Astrocyte (in vitro differentiated cells and primary cell): ENCODE data around the gene LITAF. TPM values are rescaled to one million over a fixed set of nuclear protein-coding genes. Genes with fewer than 3 reads are reported as not detected.
"Not testable (repeated sequence)": the region's sequence is repeated elsewhere in the genome, so short reads cannot be mapped to it uniquely, and the experiment has no call there.

ENCODE experiments used
- DNase-seq: peaks from one replicate; pipeline ENCODE4 v3.0.0-alpha.2; 2010; ENCODE audit warnings: low read depth
- FAIRE-seq: peaks from 2 replicates; lab custom pipeline; 2011; peaks lifted over from hg19 to GRCh38; lab: Jason Lieb, UNC
- H2AFZ ChIP-seq: 2 replicates; pipeline ENCODE4 v1.6.0; 2012; ENCODE audit warnings: low read depth, low read length, inconsistent platforms
- H3K27ac ChIP-seq: 2 replicates; pipeline ENCODE4 v1.5.1; 2011; ENCODE audit warnings: low read depth, low read length, inconsistent platforms
- H3K27me3 ChIP-seq: 2 replicates; pipeline ENCODE4 v1.6.0; 2011; ENCODE audit warnings: low read length, inconsistent platforms; ENCODE audit not compliant: insufficient read depth
- H3K36me3 ChIP-seq: 2 replicates; pipeline ENCODE4 v1.5.1; 2011; ENCODE audit warnings: low read length, inconsistent platforms; ENCODE audit not compliant: insufficient read depth
- H3K4me1 ChIP-seq: 2 replicates; pipeline ENCODE4 v1.5.1; 2011; ENCODE audit warnings: low read length, inconsistent platforms; ENCODE audit not compliant: insufficient read depth
- H3K4me2 ChIP-seq: 2 replicates; pipeline ENCODE4 v1.6.0; 2012; ENCODE audit warnings: low read length, inconsistent platforms
- H3K4me3 ChIP-seq: 2 replicates; pipeline ENCODE4 v1.5.1; 2011; ENCODE audit warnings: low read depth, mild to moderate bottlenecking, low read length, inconsistent platforms; ENCODE audit not compliant: insufficient read depth
- H3K79me2 ChIP-seq: 2 replicates; pipeline ENCODE4 v1.6.0; 2012; ENCODE audit warnings: mild to moderate bottlenecking, low read length, inconsistent platforms; ENCODE audit not compliant: insufficient read depth
- H3K9ac ChIP-seq: 2 replicates; pipeline ENCODE4 v1.6.0; 2012; ENCODE audit warnings: mild to moderate bottlenecking, low read length, inconsistent platforms
- H3K9me3 ChIP-seq: 2 replicates; pipeline ENCODE4 v1.5.1; 2012; ENCODE audit warnings: low read depth, mild to moderate bottlenecking, low read length, inconsistent platforms; ENCODE audit not compliant: insufficient read depth
- H4K20me1 ChIP-seq: 2 replicates; pipeline ENCODE4 v1.6.0; 2012; ENCODE audit warnings: low read length, inconsistent platforms; ENCODE audit not compliant: insufficient read depth
- H3K27ac Mint-ChIP-seq: one replicate; pipeline ENCODE4 v1.8.0; 2021; ENCODE audit warnings: mild to moderate bottlenecking, mixed read lengths; ENCODE audit not compliant: unreplicated experiment
- H3K27me3 Mint-ChIP-seq: one replicate; pipeline ENCODE4 v1.8.0; 2021; ENCODE audit warnings: low read depth, mixed read lengths; ENCODE audit not compliant: unreplicated experiment
- H3K36me3 Mint-ChIP-seq: one replicate; pipeline ENCODE4 v1.8.0; 2021; ENCODE audit warnings: low read depth, mixed read lengths; ENCODE audit not compliant: unreplicated experiment
- H3K4me1 Mint-ChIP-seq: one replicate; pipeline ENCODE4 v1.8.0; 2021; ENCODE audit warnings: low read depth, mixed read lengths; ENCODE audit not compliant: unreplicated experiment
- H3K4me3 Mint-ChIP-seq: one replicate; pipeline ENCODE4 v1.8.0; 2021; ENCODE audit warnings: mild to moderate bottlenecking, moderate library complexity, mixed read lengths; ENCODE audit not compliant: unreplicated experiment
- H3K9me3 Mint-ChIP-seq: one replicate; pipeline ENCODE4 v1.8.0; 2021; ENCODE audit warnings: mild to moderate bottlenecking, mixed read lengths; ENCODE audit not compliant: unreplicated experiment
- EZH2 ChIP-seq: IDR thresholded peaks from 2 replicates; pipeline ENCODE4 v1.6.1; 2012; ENCODE audit warnings: mild to moderate bottlenecking, low read length, inconsistent platforms; ENCODE audit not compliant: insufficient read depth
- total RNA-seq: library from RNA; stranded (reverse); gene quantifications from 2 replicates; pipeline ENCODE4 v1.2.1, GENCODE V29; 2021
- TF ChIP-seq, protein P1 (sequence below): IDR thresholded peaks from 2 replicates; pipeline ENCODE4 v1.5.1; 2011; ENCODE audit warnings: low read depth, mild to moderate bottlenecking, inconsistent platforms, low read length, moderate library complexity; ENCODE audit not compliant: insufficient read depth

The LITAF gene
- total RNA-seq, 1 donor from 2014 or later, result 113 TPM

DNA sequence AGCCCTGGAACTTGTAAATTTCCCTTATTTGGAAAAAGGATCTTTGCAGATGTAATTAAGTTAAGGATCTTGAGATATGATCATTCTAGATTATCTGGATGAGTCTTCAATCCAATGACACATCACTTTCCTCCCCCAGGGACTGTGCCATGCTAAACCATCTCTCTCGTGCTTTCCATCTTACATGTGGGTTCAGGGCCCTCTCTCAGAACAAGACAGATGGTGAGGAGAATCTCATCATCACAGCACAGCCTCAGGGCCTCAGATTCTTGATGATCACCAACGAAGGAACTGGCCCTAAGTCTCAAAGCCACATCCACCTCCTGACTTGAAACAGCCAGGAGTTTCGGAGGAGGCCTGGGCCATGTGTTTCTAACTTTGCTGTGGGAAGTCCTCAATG, 78.7 kb downstream of the LITAF start:
- no peak overlapping the region for H3K4me3 ChIP-seq
- no peaks in the 10 kb centered on the region for H3K36me3 ChIP-seq
- Mint-ChIP-seq H3K4me3 (no peak overlapping the region), H3K27me3 (peaks cover 21% of the 10 kb centered on the region), H3K4me1 (no peaks in the 10 kb centered on the region), H3K36me3 (no peaks in the 10 kb centered on the region), H3K9me3 (no peaks in the 10 kb centered on the region), H3K27ac (no peak overlapping the region)
- H3K4me2 ChIP-seq, result no peak overlapping the region
- H3K9ac ChIP-seq, result no peak overlapping the region
- H3K27me3 ChIP-seq, result no peaks in the 10 kb centered on the region
- H3K4me1 ChIP-seq, result no peaks in the 10 kb centered on the region
- DNase-seq (no peak), FAIRE-seq (no peak)
- H3K27ac ChIP-seq, result no peak overlapping the region
- no peak for TF ChIP-seq EZH2
- TF ChIP-seq, protein P1, sequence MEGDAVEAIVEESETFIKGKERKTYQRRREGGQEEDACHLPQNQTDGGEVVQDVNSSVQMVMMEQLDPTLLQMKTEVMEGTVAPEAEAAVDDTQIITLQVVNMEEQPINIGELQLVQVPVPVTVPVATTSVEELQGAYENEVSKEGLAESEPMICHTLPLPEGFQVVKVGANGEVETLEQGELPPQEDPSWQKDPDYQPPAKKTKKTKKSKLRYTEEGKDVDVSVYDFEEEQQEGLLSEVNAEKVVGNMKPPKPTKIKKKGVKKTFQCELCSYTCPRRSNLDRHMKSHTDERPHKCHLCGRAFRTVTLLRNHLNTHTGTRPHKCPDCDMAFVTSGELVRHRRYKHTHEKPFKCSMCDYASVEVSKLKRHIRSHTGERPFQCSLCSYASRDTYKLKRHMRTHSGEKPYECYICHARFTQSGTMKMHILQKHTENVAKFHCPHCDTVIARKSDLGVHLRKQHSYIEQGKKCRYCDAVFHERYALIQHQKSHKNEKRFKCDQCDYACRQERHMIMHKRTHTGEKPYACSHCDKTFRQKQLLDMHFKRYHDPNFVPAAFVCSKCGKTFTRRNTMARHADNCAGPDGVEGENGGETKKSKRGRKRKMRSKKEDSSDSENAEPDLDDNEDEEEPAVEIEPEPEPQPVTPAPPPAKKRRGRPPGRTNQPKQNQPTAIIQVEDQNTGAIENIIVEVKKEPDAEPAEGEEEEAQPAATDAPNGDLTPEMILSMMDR, result no peak
- H2AFZ ChIP-seq, result no peak overlapping the region
- no peaks in the 10 kb centered on the region for H4K20me1 ChIP-seq
- no peaks in the 10 kb centered on the region for H3K9me3 ChIP-seq
- no peaks in the 10 kb centered on the region for H3K79me2 ChIP-seq

DNA sequence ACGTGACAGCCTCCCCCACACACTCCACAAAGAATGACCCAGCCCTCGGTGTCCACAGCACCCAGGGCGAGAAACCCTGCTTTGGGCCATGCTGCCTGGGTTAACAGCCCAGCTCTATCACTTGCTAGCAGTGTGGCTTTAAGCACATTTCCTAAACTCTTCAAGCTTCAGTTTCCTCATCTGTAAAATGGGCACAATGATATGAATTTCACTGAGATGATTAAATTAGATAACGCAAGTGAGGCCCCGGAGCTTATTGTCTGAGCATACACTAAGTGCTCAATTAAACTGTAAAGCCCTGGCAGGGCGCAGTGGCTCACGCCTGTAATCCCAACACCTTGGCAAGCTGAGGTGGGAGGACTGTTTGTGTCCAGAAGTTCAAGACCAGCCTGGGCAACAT, 79.4 kb downstream of the LITAF start:
- DNase-seq, result no peak

DNA sequence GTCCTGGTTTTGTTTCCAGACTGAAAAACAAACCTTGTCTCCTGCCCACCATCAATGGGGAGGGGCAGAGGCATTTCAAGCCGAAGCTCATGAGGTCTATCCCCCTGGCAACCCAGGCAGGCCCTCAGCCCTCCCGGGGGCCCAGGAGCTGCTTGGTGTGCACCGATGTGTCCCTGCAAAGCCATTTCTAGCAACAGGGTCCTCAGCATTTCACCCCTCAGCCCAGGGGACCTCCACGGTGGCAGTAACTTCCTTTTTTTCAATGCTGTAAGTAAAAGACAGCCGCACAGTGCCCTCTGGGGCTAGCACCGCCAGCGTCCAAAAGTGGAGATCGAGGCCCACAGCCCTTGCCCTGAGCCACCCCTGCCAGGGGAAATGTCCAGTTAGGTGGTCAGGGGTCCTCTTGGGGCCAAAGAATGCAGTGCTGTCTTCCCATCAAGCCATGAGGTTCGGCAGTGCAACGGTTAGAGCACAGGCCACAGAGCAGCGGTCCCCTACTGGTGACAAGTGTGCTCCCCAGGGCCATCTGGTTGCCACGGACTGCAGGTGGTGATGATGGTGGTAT, 79.9 kb downstream of the LITAF start:
- Histone ChIP-seq H3K79me2 (no peaks in the 10 kb centered on the region), H3K9me3 (no peaks in the 10 kb centered on the region), H3K4me3 (no peak overlapping the region), H3K36me3 (no peaks in the 10 kb centered on the region), H3K4me2 (no peak overlapping the region), H3K27me3 (no peaks in the 10 kb centered on the region), H3K4me1 (no peaks in the 10 kb centered on the region), H3K9ac (no peak overlapping the region), H3K27ac (no peak overlapping the region), H2AFZ (peak overlapping the region; percentile 26), H4K20me1 (no peaks in the 10 kb centered on the region)
- no peak overlapping the region for H3K4me3 Mint-ChIP-seq
- FAIRE-seq, result no peak
- TF ChIP-seq, protein P1, result no peak
- no peak for TF ChIP-seq EZH2
- no peaks in the 10 kb centered on the region for H3K4me1 Mint-ChIP-seq
- peaks cover 21% of the 10 kb centered on the region for H3K27me3 Mint-ChIP-seq
- DNase-seq, result no peak
- H3K27ac Mint-ChIP-seq, result no peak overlapping the region
- no peaks in the 10 kb centered on the region for H3K9me3 Mint-ChIP-seq
- no peaks in the 10 kb centered on the region for H3K36me3 Mint-ChIP-seq

More for the DNA sequence above, 79.4 kb downstream of the LITAF start:
- no peaks in the 10 kb centered on the region for H3K36me3 ChIP-seq
- no peak overlapping the region for H3K4me3 Mint-ChIP-seq
- no peak overlapping the region for H3K27ac Mint-ChIP-seq
- H3K36me3 Mint-ChIP-seq, result no peaks in the 10 kb centered on the region
- no peak overlapping the region for H3K9ac ChIP-seq
- H3K27me3 ChIP-seq, result no peaks in the 10 kb centered on the region
- no peak overlapping the region for H3K4me3 ChIP-seq
- no peaks in the 10 kb centered on the region for H3K4me1 ChIP-seq
- H3K4me2 ChIP-seq, result no peak overlapping the region
- TF ChIP-seq EZH2, result no peak
- TF ChIP-seq, protein P1, result no peak
- peaks cover 21% of the 10 kb centered on the region for H3K27me3 Mint-ChIP-seq
- FAIRE-seq, result no peak
- H3K9me3 ChIP-seq, result no peaks in the 10 kb centered on the region
- H4K20me1 ChIP-seq, result no peaks in the 10 kb centered on the region
- no peaks in the 10 kb centered on the region for H3K4me1 Mint-ChIP-seq
- H2AFZ ChIP-seq, result no peak overlapping the region
- no peaks in the 10 kb centered on the region for H3K79me2 ChIP-seq
- H3K27ac ChIP-seq, result no peak overlapping the region
- H3K9me3 Mint-ChIP-seq, result no peaks in the 10 kb centered on the region

DNA sequence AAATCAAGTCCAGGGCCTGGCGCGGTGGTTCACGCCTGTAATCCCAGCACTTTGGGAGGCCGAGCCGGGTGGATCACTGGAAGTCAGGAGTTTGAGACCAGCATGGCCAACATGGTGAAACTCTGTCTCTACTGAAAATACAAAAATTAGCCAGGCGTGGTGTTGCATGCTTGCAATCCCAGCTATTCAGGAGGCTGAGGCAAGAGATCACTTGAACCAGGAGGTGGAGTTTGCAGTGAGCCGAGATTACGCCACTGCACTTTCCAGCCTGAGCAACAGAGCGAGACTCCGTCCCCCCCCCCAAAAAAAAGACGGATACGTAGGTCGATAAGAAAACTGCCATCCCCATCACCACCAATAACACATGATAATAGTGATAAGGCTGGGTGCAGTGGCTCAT, 82.5 kb downstream of the LITAF start:
- H3K79me2 ChIP-seq, result not testable (repeated sequence)

More for the DNA sequence above, 82.5 kb downstream of the LITAF start:
- not testable (repeated sequence) for H2AFZ ChIP-seq, H3K9me3 ChIP-seq, H3K9me3 Mint-ChIP-seq, H4K20me1 ChIP-seq, H3K36me3 Mint-ChIP-seq, FAIRE-seq, H3K9ac ChIP-seq, H3K27ac Mint-ChIP-seq, H3K4me3 ChIP-seq, H3K4me1 Mint-ChIP-seq, H3K36me3 ChIP-seq, H3K4me2 ChIP-seq, H3K27me3 ChIP-seq, H3K4me3 Mint-ChIP-seq, H3K27ac ChIP-seq, DNase-seq, H3K4me1 ChIP-seq
- peaks cover 20% of the 10 kb centered on the region for H3K27me3 Mint-ChIP-seq
